Stimulated activated effector memory CD8-positive, alpha-beta T cell treated with anti-CD3 and anti-CD28 coated beads, Interleukin-12 subunit alpha, Interleukin-12 subunit beta, amount 100 ng/mL, for 72 hours (primary cell): ENCODE measurements around the gene ING5.
"Not testable (repeated sequence)": the region's sequence is repeated elsewhere in the genome, so short reads cannot be mapped to it uniquely, and the experiment has no call there.

Source experiments
- ATAC-seq: fragments of 150-1000 bp; cut with Tn5 transposase; 2 replicates; pipeline ENCODE4 v1.10.0; 2021
- DNase-seq, 2 donors: peaks; one replicate each; pipeline ENCODE4 v3.0.0; 2021 to 2022; ENCODE audit warnings: low spot score in 2 of 2
- H3K27ac Mint-ChIP-seq: one replicate; pipeline ENCODE4 v1.8.0; 2022; ENCODE audit warnings: mild to moderate bottlenecking, mixed read lengths
- H3K36me3 Mint-ChIP-seq: one replicate; pipeline ENCODE4 v1.8.0; 2022; ENCODE audit warnings: mild to moderate bottlenecking, mixed read lengths
- H3K4me1 Mint-ChIP-seq: one replicate; pipeline ENCODE4 v1.8.0; 2022; ENCODE audit warnings: mixed read lengths
- H3K4me3 Mint-ChIP-seq: one replicate; pipeline ENCODE4 v1.8.0; 2022; ENCODE audit warnings: mild to moderate bottlenecking, mixed read lengths
- H3K9me3 Mint-ChIP-seq: one replicate; pipeline ENCODE4 v1.8.0; 2022; ENCODE audit warnings: mixed read lengths

ING5 gene

GRCh38 chr2:241738040-241738686 is 36.3 kb downstream of the ING5 start:
- DNase-seq (no peak), ATAC-seq (no peak)
- H3K9me3 Mint-ChIP-seq: no peaks in the 10 kb centered on the region
- H3K4me3 Mint-ChIP-seq: no peak overlapping the region
- H3K4me1 Mint-ChIP-seq: peaks cover 50% of the 10 kb centered on the region
- peaks cover 17% of the 10 kb centered on the region for H3K36me3 Mint-ChIP-seq
- H3K27ac Mint-ChIP-seq: peak overlapping the region; percentile 40

GRCh38 chr2:241739177-241739576 is 37.3 kb downstream of the ING5 start:
- H3K9me3 Mint-ChIP-seq: no peaks in the 10 kb centered on the region
- H3K36me3 Mint-ChIP-seq: peaks cover 20% of the 10 kb centered on the region
- H3K4me1 Mint-ChIP-seq: peaks cover 42% of the 10 kb centered on the region
- no peak for ATAC-seq
- peak overlapping the region; percentile 69 for H3K4me3 Mint-ChIP-seq
- DNase-seq: no peak
- H3K27ac Mint-ChIP-seq: peak overlapping the region; percentile 92

- Mint-ChIP-seq H3K4me3 (peak overlapping the region; percentile 69), H3K9me3 (no peaks in the 10 kb centered on the region), H3K4me1 (peaks cover 42% of the 10 kb centered on the region), H3K27ac (peak overlapping the region; percentile 92), H3K36me3 (peaks cover 25% of the 10 kb centered on the region)
- ATAC-seq: peak; percentile 84
- DNase-seq: peak in 1 of 2 donors; percentile 51
Measured at GRCh38 chr2:241739651-241740050, 37.8 kb downstream of the ING5 start.

GRCh38 chr2:241741016-241741415 is 39.2 kb downstream of the ING5 start:
- no peaks in the 10 kb centered on the region for H3K9me3 Mint-ChIP-seq
- ATAC-seq: peak; percentile 73
- H3K4me3 Mint-ChIP-seq: peak overlapping the region; percentile 69
- peak in 1 of 2 donors; percentile 79 for DNase-seq
- peaks cover 38% of the 10 kb centered on the region for H3K36me3 Mint-ChIP-seq
- peak overlapping the region; percentile 63 for H3K27ac Mint-ChIP-seq
- peaks cover 42% of the 10 kb centered on the region for H3K4me1 Mint-ChIP-seq

GRCh38 chr2:241742320-241742939 is 40.6 kb downstream of the ING5 start:
- no peak for ATAC-seq
- no peak overlapping the region for H3K4me3 Mint-ChIP-seq
- DNase-seq: no peak
- H3K9me3 Mint-ChIP-seq: no peaks in the 10 kb centered on the region
- H3K36me3 Mint-ChIP-seq: peaks cover 36% of the 10 kb centered on the region
- H3K4me1 Mint-ChIP-seq: peaks cover 41% of the 10 kb centered on the region
- peak overlapping the region; percentile 43 for H3K27ac Mint-ChIP-seq

GRCh38 chr2:241743008-241743407 is 41.2 kb downstream of the ING5 start:
- not testable (repeated sequence) for H3K9me3 Mint-ChIP-seq, ATAC-seq, H3K4me3 Mint-ChIP-seq, DNase-seq
- Mint-ChIP-seq H3K36me3 (peaks cover 40% of the 10 kb centered on the region), H3K4me1 (peaks cover 35% of the 10 kb centered on the region), H3K27ac (peak overlapping the region; percentile 48)

GRCh38 chr2:241743620-241744019 is 41.8 kb downstream of the ING5 start:
- no peak for ATAC-seq
- no peaks in the 10 kb centered on the region for H3K9me3 Mint-ChIP-seq
- peaks cover 32% of the 10 kb centered on the region for H3K4me1 Mint-ChIP-seq
- H3K27ac Mint-ChIP-seq: peak overlapping the region; percentile 48
- H3K36me3 Mint-ChIP-seq: peaks cover 43% of the 10 kb centered on the region
- H3K4me3 Mint-ChIP-seq: no peak overlapping the region
- no peak for DNase-seq

- H3K36me3 Mint-ChIP-seq: peaks cover 47% of the 10 kb centered on the region
- no peak overlapping the region for H3K4me3 Mint-ChIP-seq
- ATAC-seq (no peak), DNase-seq (no peak)
- no peaks in the 10 kb centered on the region for H3K9me3 Mint-ChIP-seq
- peaks cover 31% of the 10 kb centered on the region for H3K4me1 Mint-ChIP-seq
- peak overlapping the region; percentile 48 for H3K27ac Mint-ChIP-seq
Measured at GRCh38 chr2:241744028-241744754, 42.4 kb downstream of the ING5 start.

GRCh38 chr2:241745276-241745675 is 43.4 kb downstream of the ING5 start:
- peaks cover 41% of the 10 kb centered on the region for H3K36me3 Mint-ChIP-seq
- DNase-seq (no peak), ATAC-seq (no peak)
- H3K4me3 Mint-ChIP-seq: no peak overlapping the region
- no peaks in the 10 kb centered on the region for H3K9me3 Mint-ChIP-seq
- peaks cover 25% of the 10 kb centered on the region for H3K4me1 Mint-ChIP-seq
- H3K27ac Mint-ChIP-seq: no peak overlapping the region

- DNase-seq (no peak), ATAC-seq (no peak)
- Mint-ChIP-seq H3K27ac (peak overlapping the region; percentile 12), H3K4me3 (no peak overlapping the region), H3K36me3 (peaks cover 44% of the 10 kb centered on the region), H3K9me3 (no peaks in the 10 kb centered on the region), H3K4me1 (peaks cover 19% of the 10 kb centered on the region)
Measured at GRCh38 chr2:241746084-241746483, 44.2 kb downstream of the ING5 start.

GRCh38 chr2:241748468-241749256 is 46.8 kb downstream of the ING5 start:
- DNase-seq (no peak), ATAC-seq (no peak)
- Mint-ChIP-seq H3K4me3 (no peak overlapping the region), H3K9me3 (no peaks in the 10 kb centered on the region), H3K4me1 (peaks cover 10% of the 10 kb centered on the region), H3K36me3 (peaks cover 48% of the 10 kb centered on the region), H3K27ac (no peak overlapping the region)

- H3K27ac Mint-ChIP-seq: no peak overlapping the region
- peaks cover 44% of the 10 kb centered on the region for H3K36me3 Mint-ChIP-seq
- H3K4me3 Mint-ChIP-seq: no peak overlapping the region
- H3K4me1 Mint-ChIP-seq: peaks cover 10% of the 10 kb centered on the region
- no peak for DNase-seq
- ATAC-seq: no peak
- no peaks in the 10 kb centered on the region for H3K9me3 Mint-ChIP-seq
Measured at GRCh38 chr2:241750076-241750840, 48.4 kb downstream of the ING5 start.

- Mint-ChIP-seq H3K9me3 (no peaks in the 10 kb centered on the region), H3K4me1 (peaks cover 10% of the 10 kb centered on the region), H3K36me3 (peaks cover 35% of the 10 kb centered on the region), H3K4me3 (no peak overlapping the region), H3K27ac (peak overlapping the region; percentile 23)
- DNase-seq (no peak), ATAC-seq (no peak)
Measured at GRCh38 chr2:241751152-241751551, 49.3 kb downstream of the ING5 start.

- peaks cover 31% of the 10 kb centered on the region for H3K36me3 Mint-ChIP-seq
- H3K27ac Mint-ChIP-seq: peak overlapping the region; percentile 23
- ATAC-seq (no peak), DNase-seq (no peak)
- H3K9me3 Mint-ChIP-seq: no peaks in the 10 kb centered on the region
- H3K4me1 Mint-ChIP-seq: peaks cover 10% of the 10 kb centered on the region
- H3K4me3 Mint-ChIP-seq: no peak overlapping the region
Measured at GRCh38 chr2:241751776-241752175, 49.9 kb downstream of the ING5 start.
